ENCODE measurements around the gene IFITM5. TPM values are rescaled to one million over a fixed set of nuclear protein-coding genes. Genes with fewer than 3 reads are reported as not detected.

IFITM5 gene
- total and polyA plus RNA-seq, 2 of the 8 experiments (the other 6 are each of a cell fraction or from before 2014, with no cell fraction given), result not detected

DNA sequence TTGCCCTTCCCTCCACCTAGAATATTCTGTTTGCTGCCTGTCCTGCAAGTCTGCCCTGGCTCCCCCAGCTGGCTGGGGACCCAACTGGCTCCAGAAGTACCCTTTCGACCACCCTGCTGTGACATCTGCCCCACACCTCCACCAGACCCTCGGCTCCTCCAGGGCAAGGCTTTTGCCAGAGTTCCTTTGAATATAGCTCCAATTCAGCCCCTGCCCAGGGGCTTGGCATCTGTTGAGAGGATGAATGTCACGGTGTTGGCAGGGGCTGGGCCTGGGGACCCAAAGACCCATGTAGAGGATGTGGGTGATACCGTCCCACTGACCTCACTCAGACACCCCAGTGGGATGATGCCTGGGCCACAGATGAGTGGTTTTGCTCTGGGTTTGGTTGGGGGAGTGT, 17.2 kb downstream of the IFITM5 start:
- Histone ChIP-seq H3K4me1 (replicated peaks in 1 of 4; ENCODE audit: control insufficient read depth in 3 of 4, insufficient read depth in 4 of 4, low read length in 3 of 4) (peaks cover 0 to 5% (median 1%) of the 10 kb centered on the region in 4 experiments; a peak in 4 of 7 replicates), H2BK120ac (replicated peaks; ENCODE audit: low read depth, low read length) (no peak overlapping the region), H3K23ac (ENCODE audit: insufficient read length) (no peak overlapping the region), H3K4ac (replicated peaks; ENCODE audit: insufficient read length, low read depth, low read length) (no peak overlapping the region), H3K79me2 (ENCODE audit: control insufficient read depth in 1 of 2, insufficient read depth in 2 of 2, low read length in 2 of 2) (no peaks in the 10 kb centered on the region), H3K23me2 (ENCODE audit: low read depth, low read length) (no peaks in the 10 kb centered on the region), H3K4me3 (ENCODE audit: extremely low read depth in 1 of 4, insufficient read depth in 2 of 4, low read depth in 3 of 4, low read length in 4 of 4) (no peak overlapping the region), H2AFZ (ENCODE audit: low read length) (no peak overlapping the region), H3K79me1 (ENCODE audit: low read depth, low read length) (no peaks in the 10 kb centered on the region), H3K9ac (replicated peaks in 1 of 4; ENCODE audit: extremely low read depth in 1 of 4, low read depth in 3 of 4, low read length in 3 of 4) (no peak overlapping the region), H2BK12ac (ENCODE audit: low read depth, low read length) (0 out of 2 replicates have a peak overlapping the region, but pooled peaks have one; percentile 94), H4K20me1 (replicated peaks in 1 of 2; ENCODE audit: control insufficient read depth in 1 of 2, insufficient read depth in 2 of 2, low read length in 2 of 2) (no peaks in the 10 kb centered on the region), H3K14ac (ENCODE audit: insufficient read length) (no peak overlapping the region), H2BK5ac (ENCODE audit: low read depth, low read length) (no peak overlapping the region), H3K56ac (replicated peaks; ENCODE audit: insufficient read length, low read depth, low read length) (no peak overlapping the region), H3K27me3 (replicated peaks in 1 of 4; ENCODE audit: control insufficient read depth in 3 of 4, extremely low read depth in 1 of 4, insufficient read depth in 3 of 4, low read length in 3 of 4) (peaks cover 0 to 6% (median 3%) of the 10 kb centered on the region in 4 experiments; a peak in 2 of 7 replicates), H4K91ac (replicated peaks; ENCODE audit: insufficient read length, low read length) (no peak overlapping the region), H2BK15ac (ENCODE audit: low read length) (0 out of 2 replicates have a peak overlapping the region, but pooled peaks have one; percentile 75), H2BK20ac (ENCODE audit: low read length) (no peak overlapping the region), H4K5ac (ENCODE audit: insufficient read length, low read depth, low read length) (no peak overlapping the region), H3K27ac (ENCODE audit: low read depth, low read length) (no peak overlapping the region), H3K9me3 (ENCODE audit: insufficient read depth in 2 of 2, low read depth in 1 of 2, low read length in 1 of 2) (no peaks in the 10 kb centered on the region), H2AK5ac (ENCODE audit: low read depth, low read length) (no peak overlapping the region), H4K8ac (ENCODE audit: extremely low read depth, insufficient read depth, low read length) (no peak overlapping the region), H3K18ac (ENCODE audit: extremely low read depth, low read length) (no peak overlapping the region), H3K4me2 (ENCODE audit: insufficient read depth in 1 of 2, low read depth in 2 of 2, low read length in 2 of 2) (no peak overlapping the region), H3K36me3 (ENCODE audit: control insufficient read depth in 2 of 4, insufficient read depth in 4 of 4, low read length in 3 of 4) (no peaks in the 10 kb centered on the region)
- DNase-seq (ENCODE audit: low read depth in 1 of 2, low spot score in 2 of 2) (peak in 1 of 2 experiments; percentile 41), FAIRE-seq (no peak)
- ChIA-PET POLR2A (ENCODE audit: partially characterized antibody) (interaction anchor here (0.7 to 7.7 kb wide), 10 partner anchors 10 to 114 kb away, joined by 3 to 51 read pairs (median 6); partner anchors contain the start of gene IFITM5), CTCF (ENCODE audit: partially characterized antibody) (interaction anchor here (0.9 to 8.6 kb wide), 7 partner anchors 9 to 73 kb away, joined by 3 to 88 read pairs (median 4); no protein-coding TSS in a partner anchor)
- 98% methylated on average over 3 of the region's 4 CpGs; no CpG with 5 or more reads in 1 of the 2 experiments for WGBS, 2 experiments (ENCODE audit: extremely low coverage in 1 of 2, insufficient coverage in 1 of 2, insufficient read length in 1 of 2, insufficient replicate concordance in 2 of 2, low coverage in 1 of 2, low lambda C conversion rate in 2 of 2, missing lambda C conversion rate in 1 of 2)
- TF ChIP-seq EZH2 (IDR thresholded peaks at IDR 0.05; ENCODE audit: low read depth, low read length, severe bottlenecking), result no peak
- no peak for TF ChIP-seq GTF2F1 (IDR thresholded peaks at IDR 0.05; ENCODE audit: borderline replicate concordance, low read depth, low read length)
